ENCODE data around the gene COL18A1. TPM values are rescaled to one million over a fixed set of nuclear protein-coding genes. Genes with fewer than 3 reads are reported as not detected.

Gene COL18A1
- total and polyA plus RNA-seq, 4 donors = 62.5 to 309 (median 95.0) TPM

- Histone ChIP-seq H3K36me3 (ENCODE audit: control insufficient read depth, insufficient read depth, low read length) (peaks cover 29% of the 10 kb centered on the region), H3K27me3 (ENCODE audit: control insufficient read depth, insufficient read depth, low read length) (no peaks in the 10 kb centered on the region), H3K4me3 (ENCODE audit: low read depth, low read length) (no peak overlapping the region), H3K9me3 (ENCODE audit: control insufficient read depth, insufficient read depth, low read length) (no peaks in the 10 kb centered on the region), H3K4me1 (ENCODE audit: control insufficient read depth, insufficient read depth, low read length) (peaks cover 37% of the 10 kb centered on the region), H3K27ac (ENCODE audit: low read depth, low read length) (no peak overlapping the region)
- 83% methylated on average over 8 of the region's 11 CpGs for WGBS (ENCODE audit: insufficient coverage)
- no peak for DNase-seq (ENCODE audit: low read depth in 4 of 6, low spot score in 6 of 6)
These were observed 138.4 kb downstream of the COL18A1 start for GRCh38 chr21:45543371-45543709.

GRCh38 chr21:45543710-45544448, 138.9 kb downstream of the COL18A1 start:
- peaks cover 23% of the 10 kb centered on the region for H3K36me3 ChIP-seq (ENCODE audit: control insufficient read depth, insufficient read depth, low read length)
- H3K4me1 ChIP-seq (ENCODE audit: control insufficient read depth, insufficient read depth, low read length) = peaks cover 37% of the 10 kb centered on the region
- 73% methylated on average over 18 of the region's 23 CpGs for WGBS (ENCODE audit: insufficient coverage)
- no peaks in the 10 kb centered on the region for H3K27me3 ChIP-seq (ENCODE audit: control insufficient read depth, insufficient read depth, low read length)
- no peak for DNase-seq (ENCODE audit: low read depth in 4 of 6, low spot score in 6 of 6)
- H3K4me3 ChIP-seq (ENCODE audit: low read depth, low read length) = no peak overlapping the region
- no peaks in the 10 kb centered on the region for H3K9me3 ChIP-seq (ENCODE audit: control insufficient read depth, insufficient read depth, low read length)
- H3K27ac ChIP-seq (ENCODE audit: low read depth, low read length) = no peak overlapping the region

GRCh38 chr21:45544449-45545235, 139.7 kb downstream of the COL18A1 start:
- no peaks in the 10 kb centered on the region for H3K27me3 ChIP-seq (ENCODE audit: control insufficient read depth, insufficient read depth, low read length)
- no peak overlapping the region for H3K27ac ChIP-seq (ENCODE audit: low read depth, low read length)
- DNase-seq (ENCODE audit: low read depth in 4 of 6, low spot score in 6 of 6) = no peak
- no peaks in the 10 kb centered on the region for H3K9me3 ChIP-seq (ENCODE audit: control insufficient read depth, insufficient read depth, low read length)
- H3K36me3 ChIP-seq (ENCODE audit: control insufficient read depth, insufficient read depth, low read length) = peaks cover 16% of the 10 kb centered on the region
- 89% methylated on average over 11 of the region's 18 CpGs for WGBS (ENCODE audit: insufficient coverage)
- H3K4me1 ChIP-seq (ENCODE audit: control insufficient read depth, insufficient read depth, low read length) = peaks cover 36% of the 10 kb centered on the region
- no peak overlapping the region for H3K4me3 ChIP-seq (ENCODE audit: low read depth, low read length)

- 95% methylated on average over 4 of the region's 6 CpGs for WGBS (ENCODE audit: insufficient coverage)
- DNase-seq (ENCODE audit: low read depth in 4 of 6, low spot score in 6 of 6) = no peak
- Histone ChIP-seq H3K27ac (ENCODE audit: low read depth, low read length) (no peak overlapping the region), H3K36me3 (ENCODE audit: control insufficient read depth, insufficient read depth, low read length) (peaks cover 10% of the 10 kb centered on the region), H3K4me1 (ENCODE audit: control insufficient read depth, insufficient read depth, low read length) (peaks cover 31% of the 10 kb centered on the region), H3K27me3 (ENCODE audit: control insufficient read depth, insufficient read depth, low read length) (no peaks in the 10 kb centered on the region), H3K4me3 (ENCODE audit: low read depth, low read length) (no peak overlapping the region), H3K9me3 (ENCODE audit: control insufficient read depth, insufficient read depth, low read length) (no peaks in the 10 kb centered on the region)
These were observed 140.2 kb downstream of the COL18A1 start for GRCh38 chr21:45545236-45545570.

- no peak for DNase-seq (ENCODE audit: low read depth in 4 of 6, low spot score in 6 of 6)
- 91% methylated on average over 22 of the region's 22 CpGs for whole genome bisulfite sequencing (ENCODE audit: insufficient coverage)
- no peaks in the 10 kb centered on the region for H3K9me3 ChIP-seq (ENCODE audit: control insufficient read depth, insufficient read depth, low read length)
- H3K27ac ChIP-seq (ENCODE audit: low read depth, low read length) = no peak overlapping the region
- peaks cover 24% of the 10 kb centered on the region for H3K4me1 ChIP-seq (ENCODE audit: control insufficient read depth, insufficient read depth, low read length)
- H3K36me3 ChIP-seq (ENCODE audit: control insufficient read depth, insufficient read depth, low read length) = peaks cover 9% of the 10 kb centered on the region
- H3K4me3 ChIP-seq (ENCODE audit: low read depth, low read length) = no peak overlapping the region
- no peaks in the 10 kb centered on the region for H3K27me3 ChIP-seq (ENCODE audit: control insufficient read depth, insufficient read depth, low read length)
These were observed 140.9 kb downstream of the COL18A1 start for GRCh38 chr21:45545691-45546531.

- no peaks in the 10 kb centered on the region for H3K9me3 ChIP-seq (ENCODE audit: control insufficient read depth, insufficient read depth, low read length)
- H3K4me1 ChIP-seq (ENCODE audit: control insufficient read depth, insufficient read depth, low read length) = peaks cover 16% of the 10 kb centered on the region
- no peaks in the 10 kb centered on the region for H3K27me3 ChIP-seq (ENCODE audit: control insufficient read depth, insufficient read depth, low read length)
- H3K36me3 ChIP-seq (ENCODE audit: control insufficient read depth, insufficient read depth, low read length) = peaks cover 3% of the 10 kb centered on the region
- no peak for DNase-seq (ENCODE audit: low read depth in 4 of 6, low spot score in 6 of 6)
- 90% methylated on average over 10 of the region's 16 CpGs for WGBS (ENCODE audit: insufficient coverage)
- H3K27ac ChIP-seq (ENCODE audit: low read depth, low read length) = no peak overlapping the region
- no peak overlapping the region for H3K4me3 ChIP-seq (ENCODE audit: low read depth, low read length)
These were observed 141.9 kb downstream of the COL18A1 start for GRCh38 chr21:45546636-45547544.

- DNase-seq (ENCODE audit: low read depth in 4 of 6, low spot score in 6 of 6) = no peak
- no peak overlapping the region for H3K27ac ChIP-seq (ENCODE audit: low read depth, low read length)
- H3K36me3 ChIP-seq (ENCODE audit: control insufficient read depth, insufficient read depth, low read length) = peaks cover 3% of the 10 kb centered on the region
- H3K4me3 ChIP-seq (ENCODE audit: low read depth, low read length) = no peak overlapping the region
- 93% methylated on average over 3 of the region's 3 CpGs for WGBS (ENCODE audit: insufficient coverage)
- no peaks in the 10 kb centered on the region for H3K27me3 ChIP-seq (ENCODE audit: control insufficient read depth, insufficient read depth, low read length)
- H3K9me3 ChIP-seq (ENCODE audit: control insufficient read depth, insufficient read depth, low read length) = no peaks in the 10 kb centered on the region
- peaks cover 22% of the 10 kb centered on the region for H3K4me1 ChIP-seq (ENCODE audit: control insufficient read depth, insufficient read depth, low read length)
These were observed 142.6 kb downstream of the COL18A1 start for GRCh38 chr21:45547545-45547900.

- WGBS (ENCODE audit: insufficient coverage) = 51% methylated on average over 4 of the region's 9 CpGs
- H3K36me3 ChIP-seq (ENCODE audit: control insufficient read depth, insufficient read depth, low read length) = peaks cover 2% of the 10 kb centered on the region
- H3K4me3 ChIP-seq (ENCODE audit: low read depth, low read length) = no peak overlapping the region
- H3K27ac ChIP-seq (ENCODE audit: low read depth, low read length) = no peak overlapping the region
- no peaks in the 10 kb centered on the region for H3K9me3 ChIP-seq (ENCODE audit: control insufficient read depth, insufficient read depth, low read length)
- peaks cover 16% of the 10 kb centered on the region for H3K4me1 ChIP-seq (ENCODE audit: control insufficient read depth, insufficient read depth, low read length)
- no peak for DNase-seq (ENCODE audit: low read depth in 4 of 6, low spot score in 6 of 6)
- H3K27me3 ChIP-seq (ENCODE audit: control insufficient read depth, insufficient read depth, low read length) = no peaks in the 10 kb centered on the region
These were observed 143.9 kb downstream of the COL18A1 start for GRCh38 chr21:45548711-45549491.

Data from spinal cord (tissue), 10 donors.